ENCODE results near the gene AKAP4.
A peak's percentile ranks its signal among the peaks of the same experiment; 100 is the strongest.

Gene AKAP4, protein sequence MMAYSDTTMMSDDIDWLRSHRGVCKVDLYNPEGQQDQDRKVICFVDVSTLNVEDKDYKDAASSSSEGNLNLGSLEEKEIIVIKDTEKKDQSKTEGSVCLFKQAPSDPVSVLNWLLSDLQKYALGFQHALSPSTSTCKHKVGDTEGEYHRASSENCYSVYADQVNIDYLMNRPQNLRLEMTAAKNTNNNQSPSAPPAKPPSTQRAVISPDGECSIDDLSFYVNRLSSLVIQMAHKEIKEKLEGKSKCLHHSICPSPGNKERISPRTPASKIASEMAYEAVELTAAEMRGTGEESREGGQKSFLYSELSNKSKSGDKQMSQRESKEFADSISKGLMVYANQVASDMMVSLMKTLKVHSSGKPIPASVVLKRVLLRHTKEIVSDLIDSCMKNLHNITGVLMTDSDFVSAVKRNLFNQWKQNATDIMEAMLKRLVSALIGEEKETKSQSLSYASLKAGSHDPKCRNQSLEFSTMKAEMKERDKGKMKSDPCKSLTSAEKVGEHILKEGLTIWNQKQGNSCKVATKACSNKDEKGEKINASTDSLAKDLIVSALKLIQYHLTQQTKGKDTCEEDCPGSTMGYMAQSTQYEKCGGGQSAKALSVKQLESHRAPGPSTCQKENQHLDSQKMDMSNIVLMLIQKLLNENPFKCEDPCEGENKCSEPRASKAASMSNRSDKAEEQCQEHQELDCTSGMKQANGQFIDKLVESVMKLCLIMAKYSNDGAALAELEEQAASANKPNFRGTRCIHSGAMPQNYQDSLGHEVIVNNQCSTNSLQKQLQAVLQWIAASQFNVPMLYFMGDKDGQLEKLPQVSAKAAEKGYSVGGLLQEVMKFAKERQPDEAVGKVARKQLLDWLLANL

DNA sequence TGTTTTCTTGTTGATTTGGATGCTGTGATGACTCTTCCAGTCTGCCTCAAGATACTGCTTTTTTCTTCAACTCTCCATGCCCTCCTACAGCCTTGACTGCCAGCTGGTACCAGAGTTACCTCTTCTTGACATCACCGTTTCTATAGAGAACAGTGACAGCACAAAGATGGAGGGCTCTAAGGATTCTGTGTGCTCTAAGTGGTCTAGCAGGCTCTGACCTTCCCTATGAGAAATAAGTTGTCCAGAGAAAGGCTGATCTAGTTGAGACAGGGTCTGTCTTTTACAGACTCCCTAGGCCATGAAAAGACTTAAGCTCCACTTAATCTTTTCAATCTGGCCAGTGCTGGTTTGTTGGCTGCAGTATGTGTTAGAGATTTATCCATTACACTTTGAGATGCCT is at the start of gene AKAP4:
Gene AKAP4 (minus strand): TSS at position 101 of the 400 bp plus-strand sequence. CDS start 118 bp downstream, outside the sequence.
- DNase-seq (ENCODE audit: low read depth in 2 of 2, low spot score in 1 of 2), result no peak

DNA sequence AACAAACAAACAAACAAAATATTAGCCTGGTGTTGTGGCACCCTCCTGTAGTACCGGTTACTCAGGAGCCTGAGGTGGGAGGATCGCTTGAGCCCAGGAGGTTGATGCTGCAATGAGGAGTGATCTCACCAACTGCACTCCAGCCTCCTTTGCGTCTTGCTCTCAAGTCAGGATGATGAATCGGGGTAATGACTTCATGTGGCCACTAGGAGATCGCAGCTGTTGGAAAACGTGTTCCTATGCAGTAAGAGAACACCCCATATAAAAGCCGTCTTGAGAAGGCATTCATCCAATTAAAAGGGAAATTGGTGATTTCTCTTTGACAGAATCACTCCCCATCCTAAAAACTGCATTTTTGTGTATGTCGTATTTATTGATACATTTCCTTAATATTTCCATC is 10.7 kb upstream of the AKAP4 start:
- no peak for DNase-seq (ENCODE audit: low read depth in 2 of 2, low spot score in 1 of 2)

DNA sequence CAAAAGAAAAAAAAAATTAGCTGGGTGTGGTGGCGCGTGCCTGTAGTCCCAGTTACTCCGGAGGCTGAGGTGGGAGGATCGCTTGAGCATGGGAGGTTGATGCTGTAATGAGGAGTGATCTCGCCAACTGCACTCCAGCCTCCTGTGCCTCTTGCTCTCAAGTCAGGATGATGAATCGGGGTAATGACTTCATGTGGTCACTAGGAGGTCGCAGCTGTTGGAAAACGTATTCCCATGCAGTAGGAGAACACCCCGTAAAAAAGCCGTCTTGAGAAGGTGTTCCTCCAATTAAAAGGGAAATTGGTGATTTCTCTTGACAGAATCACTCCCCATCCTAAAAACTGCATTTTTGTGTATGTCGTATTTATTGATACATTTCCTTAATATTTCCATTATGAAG is 5.9 kb upstream of the AKAP4 start:
- DNase-seq (ENCODE audit: low read depth in 2 of 2, low spot score in 1 of 2), result no peak

DNA sequence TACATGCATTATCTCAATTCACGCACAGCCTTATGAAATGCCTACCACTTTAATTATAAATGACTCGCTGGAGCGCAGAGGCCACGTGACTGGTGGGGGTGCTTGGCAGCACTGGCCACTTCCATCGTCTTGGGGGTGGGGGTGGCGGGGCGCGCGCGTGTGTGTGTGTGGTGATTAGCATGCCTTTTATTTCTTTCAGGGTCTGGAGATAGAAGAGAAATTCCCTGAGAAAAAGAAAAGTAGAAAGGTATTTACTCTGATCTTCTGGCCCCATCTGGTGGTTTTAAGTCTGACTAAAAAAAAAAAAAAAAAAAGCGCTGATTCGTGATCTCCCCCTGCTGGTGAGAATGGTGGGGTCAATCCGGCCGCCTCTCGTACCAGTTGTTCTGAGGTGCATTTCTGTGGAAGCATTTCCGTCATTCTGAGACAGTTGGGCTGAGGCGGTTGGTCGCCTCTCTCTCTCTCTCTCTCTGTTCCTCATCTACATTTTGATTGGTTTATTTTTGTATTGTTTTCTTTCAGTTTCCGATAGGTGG is 3.6 kb upstream of the AKAP4 start, which contains the start of gene CCNB3:
Gene CCNB3 (plus strand): TSS at position 402 of the 536 bp plus-strand sequence. CDS start 80,399 bp downstream, outside the sequence.
- peak; percentile 26 to 49 for DNase-seq (ENCODE audit: low read depth in 2 of 2, low spot score in 1 of 2)

DNA sequence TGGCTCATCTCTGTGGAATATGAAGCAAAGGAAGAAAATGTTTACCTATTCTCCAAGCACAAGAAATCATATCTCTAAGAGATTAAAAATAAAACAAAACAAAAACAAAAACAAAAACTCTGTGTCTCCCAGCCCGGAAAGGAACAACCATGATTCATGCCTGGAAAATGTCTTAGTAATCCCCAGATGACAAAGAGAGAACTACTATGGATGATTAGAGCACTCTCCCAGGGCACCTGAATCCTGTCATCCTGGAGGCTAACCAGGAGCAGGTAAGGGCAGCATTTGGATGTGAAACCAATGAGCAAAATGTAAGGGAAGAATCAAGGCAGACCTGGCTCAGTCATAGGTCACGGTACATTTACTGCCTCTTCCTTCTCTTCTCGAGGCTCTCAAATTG is 1.7 kb upstream of the AKAP4 start:
- DNase-seq (ENCODE audit: low read depth in 2 of 2, low spot score in 1 of 2), result no peak

DNA sequence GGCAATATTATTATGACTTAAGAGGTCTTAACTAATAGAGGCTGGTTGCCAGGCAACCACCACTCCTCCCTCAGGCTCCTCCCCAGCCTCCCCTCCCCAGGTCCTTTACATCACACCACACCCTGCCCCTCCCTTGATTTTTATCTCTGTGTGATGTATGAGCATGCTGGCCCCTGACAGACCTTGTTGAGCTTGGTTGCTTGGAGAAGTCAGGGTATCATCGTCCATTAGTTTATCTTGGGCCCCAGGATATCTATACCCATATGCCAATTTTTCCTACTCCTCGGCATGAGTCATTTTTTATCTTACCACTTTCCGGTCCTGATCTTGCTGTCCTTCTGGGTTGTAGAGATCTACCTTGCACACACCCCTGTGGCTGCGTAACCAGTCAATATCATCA is 2.5 kb downstream of the AKAP4 start:
- no peak for DNase-seq (ENCODE audit: low read depth in 2 of 2, low spot score in 1 of 2)

DNA sequence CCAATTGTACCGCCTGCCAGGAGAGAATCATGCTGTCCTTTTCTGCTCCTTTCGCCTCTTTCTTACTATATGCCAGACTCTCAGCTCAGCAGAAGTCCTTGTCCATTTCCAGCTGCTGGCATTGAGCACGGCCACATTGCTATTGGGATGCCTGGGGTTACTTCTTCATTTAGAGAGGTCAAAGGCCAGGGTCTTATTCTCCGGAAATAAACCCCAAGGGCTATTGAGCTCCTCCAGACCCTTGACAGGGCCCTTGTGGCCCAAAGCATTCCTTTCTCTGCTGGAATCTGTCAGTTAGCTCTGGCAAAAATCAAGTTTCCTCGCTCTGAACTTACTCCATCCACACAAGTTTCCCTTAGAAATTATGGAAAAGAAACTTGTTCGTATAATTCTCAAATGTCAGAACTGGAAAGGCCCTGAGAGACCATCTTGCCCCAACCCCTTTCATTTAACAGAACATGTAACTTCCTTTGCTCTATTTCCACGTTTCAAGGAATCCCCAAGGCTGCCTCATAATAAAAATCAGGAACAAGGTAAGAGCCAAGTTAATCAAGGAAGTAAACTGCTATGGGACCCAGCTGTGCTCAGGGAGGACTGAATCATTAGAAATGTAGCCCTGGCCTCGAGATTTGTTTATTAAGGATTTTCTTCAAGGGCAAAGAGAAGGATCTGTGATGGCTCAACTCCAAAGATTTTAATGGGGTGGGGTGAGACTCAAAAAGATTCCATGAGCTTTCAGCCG is 11.8 kb downstream of the AKAP4 start:
- no peak for DNase-seq (ENCODE audit: low read depth in 2 of 2, low spot score in 1 of 2)

DNA sequence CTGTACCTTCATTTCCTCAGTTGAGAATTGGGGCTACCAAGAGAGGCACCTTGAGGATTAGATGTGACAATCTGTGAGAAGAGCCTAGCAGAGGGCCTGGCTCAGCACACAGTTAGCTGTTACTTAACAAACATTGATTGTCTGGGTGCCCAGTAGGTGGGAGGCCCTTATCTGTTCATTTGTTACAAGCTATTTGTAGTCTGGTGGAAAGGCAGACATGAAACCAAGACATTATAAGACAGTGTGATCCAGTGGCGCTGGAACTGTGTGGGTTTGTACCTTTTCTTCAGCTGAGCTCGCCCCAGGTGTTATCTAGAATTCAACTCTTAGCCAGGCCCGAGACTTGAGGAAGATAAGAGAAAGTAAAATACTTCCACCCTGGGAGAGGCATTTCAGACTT is 16.9 kb downstream of the AKAP4 start:
- DNase-seq (ENCODE audit: low read depth in 2 of 2, low spot score in 1 of 2), result no peak

DNA sequence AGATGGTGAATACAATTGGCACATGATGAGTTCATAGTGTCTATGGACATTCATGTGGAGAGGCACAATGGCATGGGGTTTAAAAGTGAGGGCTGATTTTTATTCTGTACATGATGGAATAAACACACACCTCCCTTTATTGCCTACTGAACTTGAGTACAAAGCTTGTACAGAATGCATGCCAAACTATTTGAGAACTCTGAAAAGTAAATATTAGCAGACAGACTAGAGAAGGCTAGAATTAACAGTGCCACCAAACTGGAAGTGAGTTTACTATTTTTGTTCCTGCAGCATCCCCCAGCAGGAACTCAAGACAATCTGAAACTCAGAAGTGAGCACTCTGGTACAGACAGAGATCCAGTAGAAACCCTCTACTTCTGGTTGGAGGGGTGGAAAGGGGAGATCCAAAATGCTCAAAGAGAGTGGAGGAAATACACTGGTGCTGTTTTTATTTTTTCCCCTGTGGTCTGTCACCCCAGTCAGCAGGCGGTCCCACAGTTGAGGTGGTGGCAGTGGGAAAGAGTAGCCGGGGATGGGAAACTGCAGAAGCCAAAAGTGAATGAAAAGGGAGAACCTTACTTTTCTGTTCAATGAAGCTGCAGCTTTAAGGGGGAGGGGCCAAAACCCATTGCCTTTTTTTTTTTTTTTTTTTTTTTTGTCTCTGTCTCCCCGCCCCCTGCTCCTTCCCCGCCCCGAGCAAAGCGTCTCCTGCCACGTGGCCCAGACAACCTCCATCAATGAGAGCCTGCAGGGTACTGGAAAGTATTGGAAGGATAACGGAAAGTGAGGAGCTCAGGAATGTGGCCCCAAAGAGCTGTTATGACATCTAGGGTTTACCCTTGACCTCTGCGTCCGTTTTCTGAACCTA is 20.5 kb downstream of the AKAP4 start:
- DNase-seq (ENCODE audit: low read depth in 2 of 2, low spot score in 1 of 2), result no peak

DNA sequence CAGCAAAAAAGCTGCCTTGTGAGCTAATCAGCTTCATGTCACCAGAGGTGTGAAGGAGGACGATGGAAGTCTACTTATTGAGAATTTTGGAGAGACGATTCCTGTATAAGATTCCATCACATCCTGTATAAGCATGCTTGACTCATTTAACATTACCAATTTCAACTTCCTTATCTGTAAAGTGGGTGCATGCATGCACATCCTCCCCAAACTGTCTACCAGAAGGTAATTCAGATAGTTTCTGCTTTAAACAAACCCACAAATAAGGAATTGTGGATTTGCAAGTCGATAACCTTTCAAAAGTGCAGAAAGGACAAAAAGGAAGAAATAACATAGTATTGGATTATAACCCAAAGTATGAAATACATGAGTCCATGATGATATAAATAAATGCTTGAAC is 31.1 kb downstream of the AKAP4 start:
- DNase-seq (ENCODE audit: low read depth in 2 of 2, low spot score in 1 of 2), result no peak

DNA sequence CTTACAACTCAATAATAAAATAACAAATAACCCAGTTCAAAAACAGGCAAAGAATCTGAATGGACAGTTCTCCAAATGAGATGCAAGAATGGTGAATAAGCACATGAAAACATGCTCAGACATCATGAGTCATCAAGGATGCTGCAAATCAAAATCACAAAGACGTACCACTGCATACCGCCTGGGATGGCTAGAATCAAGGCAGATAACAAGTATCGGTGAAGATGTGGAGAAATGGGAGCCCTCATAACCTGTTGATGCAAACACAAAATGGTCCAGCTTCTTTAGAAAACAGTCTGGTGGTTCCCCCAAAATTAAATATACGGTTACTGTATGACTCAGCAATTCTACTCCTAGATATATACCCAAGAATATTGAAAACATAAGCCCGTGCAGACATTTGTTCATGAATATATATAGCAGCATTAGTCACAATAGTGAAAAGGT is 32.5 kb downstream of the AKAP4 start:
- no peak for DNase-seq (ENCODE audit: low read depth in 2 of 2, low spot score in 1 of 2)

DNA sequence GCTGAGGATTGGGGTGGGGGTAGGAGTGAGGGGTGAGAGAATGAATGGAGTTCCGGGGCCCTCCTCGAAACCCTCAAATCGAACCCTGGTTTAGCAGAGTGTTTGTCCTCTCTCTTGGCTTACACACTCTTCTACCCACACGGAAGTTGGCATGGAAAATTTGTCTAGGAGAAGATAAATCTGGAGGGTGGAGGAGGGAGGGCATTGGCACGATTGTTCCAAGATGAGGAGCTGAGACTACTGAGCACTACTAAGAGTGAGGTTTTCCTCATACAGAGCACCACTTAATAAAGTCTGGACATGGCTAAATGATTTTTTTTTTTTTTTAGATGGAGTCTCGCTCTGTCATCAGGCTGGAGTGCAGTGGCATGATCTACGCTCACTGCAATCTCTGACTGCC is 33.4 kb downstream of the AKAP4 start:
- no peak for DNase-seq (ENCODE audit: low read depth in 2 of 2, low spot score in 1 of 2)

DNA sequence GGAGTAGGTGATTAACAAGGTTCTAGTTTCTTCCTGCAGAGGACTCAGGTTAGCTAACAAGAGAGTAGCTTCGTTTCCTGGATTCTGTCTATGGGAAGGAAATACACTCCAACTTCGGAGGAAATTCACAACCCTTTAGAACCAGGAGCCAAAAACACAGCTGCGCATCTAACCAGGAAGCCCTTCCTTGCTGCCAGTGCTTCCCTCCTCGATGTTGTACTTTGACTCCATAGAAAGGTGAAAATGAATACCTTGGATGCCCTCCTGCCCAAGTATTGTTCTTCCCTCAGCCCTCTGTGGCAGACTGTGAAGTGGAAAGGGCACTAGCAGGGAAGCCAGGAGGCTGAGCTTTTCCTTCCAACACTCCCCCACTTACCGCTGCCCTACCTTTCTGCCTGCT is 35.1 kb downstream of the AKAP4 start:
- no peak for DNase-seq (ENCODE audit: low read depth in 2 of 2, low spot score in 1 of 2)

DNA sequence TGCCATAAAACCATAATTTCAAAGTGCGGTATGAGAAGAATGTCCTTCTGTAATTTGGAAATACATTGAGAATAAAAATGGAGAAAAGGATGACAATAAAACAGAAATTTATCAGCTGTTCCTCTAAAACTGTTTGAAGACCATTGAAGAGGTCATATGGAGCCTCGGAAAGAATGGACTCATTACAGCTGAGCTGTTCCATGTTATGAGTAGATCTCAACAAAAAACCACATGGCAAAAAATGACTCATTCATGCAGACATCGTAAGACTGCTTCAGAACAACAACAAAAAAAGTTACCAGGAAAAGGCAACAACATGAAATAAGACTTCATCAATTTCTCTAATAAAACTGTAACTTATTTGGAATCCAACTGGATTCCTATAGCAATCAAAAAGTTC is 39.7 kb downstream of the AKAP4 start:
- DNase-seq (ENCODE audit: low read depth in 2 of 2, low spot score in 1 of 2), result no peak

DNA sequence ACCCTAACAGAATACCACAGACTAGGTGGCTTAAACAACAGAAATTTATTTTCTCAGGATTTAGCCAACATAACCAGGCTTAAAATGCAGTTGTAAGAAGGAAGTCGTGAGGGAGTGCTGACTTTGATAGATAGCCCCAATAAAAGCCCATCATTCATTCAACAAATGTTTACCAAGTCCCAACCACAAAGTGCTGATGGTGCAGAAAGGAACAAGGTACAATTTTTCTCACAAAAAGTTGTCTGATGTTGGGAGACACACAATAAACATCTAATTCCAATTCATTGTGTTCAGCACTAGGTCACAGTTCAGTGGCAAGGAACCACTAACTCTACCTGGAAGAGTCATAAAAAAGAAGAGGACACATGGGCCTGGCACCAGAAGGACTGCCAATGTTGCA is 42.2 kb downstream of the AKAP4 start:
- no peak for DNase-seq (ENCODE audit: low read depth in 2 of 2, low spot score in 1 of 2)

DNA sequence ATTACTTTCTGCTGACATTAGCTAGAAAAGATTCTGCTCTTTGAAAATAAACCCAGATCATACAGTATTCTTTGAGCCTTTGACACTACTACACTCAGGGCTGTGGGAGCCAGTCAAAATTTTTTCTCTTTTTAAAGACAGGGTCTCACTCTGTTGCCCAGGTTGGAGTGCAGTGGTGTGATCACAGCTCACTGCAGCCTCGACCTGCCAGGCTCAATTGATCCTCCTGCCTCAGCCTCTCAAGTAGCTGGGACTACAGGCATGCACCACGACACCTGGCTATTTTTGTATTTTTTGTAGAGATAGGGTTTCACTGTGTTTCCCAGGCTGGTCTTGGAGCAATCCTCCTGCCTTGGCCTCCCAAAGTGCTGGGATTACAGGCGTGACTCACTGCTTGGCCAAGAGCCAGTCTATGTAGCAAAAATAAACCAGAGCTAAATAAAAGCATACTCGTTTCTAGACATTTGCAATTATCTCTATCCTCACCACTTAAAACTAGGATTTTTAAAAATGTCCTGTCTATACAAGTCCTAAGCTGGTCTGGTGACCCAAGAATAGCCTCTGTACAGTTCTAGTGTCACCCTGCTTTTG is 43.2 kb downstream of the AKAP4 start:
- DNase-seq (ENCODE audit: low read depth in 2 of 2, low spot score in 1 of 2), result no peak

DNA sequence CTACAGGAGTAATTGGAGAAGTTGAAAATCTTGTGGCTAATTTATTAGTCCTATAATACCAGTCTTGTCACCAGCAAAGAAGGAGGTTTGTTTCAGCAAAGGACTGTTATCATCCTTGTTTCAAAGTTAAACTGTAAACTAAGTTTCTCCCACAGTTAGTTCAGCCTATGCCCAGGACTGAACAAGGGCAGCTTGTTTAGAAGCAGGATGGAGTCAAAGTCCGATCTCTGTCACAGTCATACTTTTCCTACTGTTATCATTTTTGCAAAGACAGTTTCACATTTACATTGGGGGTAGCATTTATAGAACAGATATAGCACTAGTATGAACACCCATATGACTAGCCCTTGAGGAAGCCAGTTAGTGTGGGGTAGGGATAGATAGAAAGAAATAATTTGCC is 46.4 kb downstream of the AKAP4 start:
- no peak for DNase-seq (ENCODE audit: low read depth in 2 of 2, low spot score in 1 of 2)

DNA sequence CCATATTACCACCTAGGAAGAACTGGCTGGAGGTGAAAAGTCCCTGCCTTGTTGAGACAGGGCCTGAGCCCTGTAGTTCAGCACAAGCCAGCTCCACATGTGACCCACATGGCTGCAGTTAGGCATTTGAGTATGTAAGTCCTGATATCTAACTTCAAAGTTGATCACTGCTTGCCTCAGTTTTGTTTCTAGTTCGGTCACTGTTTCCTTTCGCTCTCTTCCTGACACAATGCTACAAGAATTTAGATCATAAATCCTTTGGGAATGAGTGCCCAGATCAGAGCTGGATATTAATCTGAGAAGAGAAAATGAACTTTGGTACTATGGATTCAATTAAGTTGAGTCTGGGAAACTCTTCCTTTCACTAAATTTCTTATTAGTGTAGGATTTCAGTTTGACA is 48.4 kb downstream of the AKAP4 start:
- no peak for DNase-seq (ENCODE audit: low read depth in 2 of 2, low spot score in 1 of 2)

DNA sequence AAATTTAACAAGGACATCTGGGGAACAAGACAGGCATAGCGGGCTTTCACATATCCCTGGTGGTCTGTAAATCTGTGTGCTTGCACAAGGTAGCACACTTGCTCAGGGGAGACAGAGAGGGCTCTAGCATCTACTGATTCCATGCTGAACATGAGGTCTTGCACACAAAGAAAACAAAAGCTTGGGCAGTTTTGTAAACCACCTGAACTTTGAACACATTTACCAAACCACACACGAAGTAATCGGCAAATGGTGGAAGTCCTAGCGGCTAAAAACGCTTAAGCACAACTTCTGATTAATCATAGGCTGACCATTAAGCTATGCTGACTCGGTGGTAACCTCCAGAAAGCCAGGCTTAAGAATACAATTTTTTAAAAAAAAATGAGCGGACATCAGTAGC is 52.8 kb downstream of the AKAP4 start:
- no peak for DNase-seq (ENCODE audit: low read depth in 2 of 2, low spot score in 1 of 2)

All from stimulated activated CD8-positive, alpha-beta memory T cell treated with anti-CD3 and anti-CD28 coated beads, Interleukin-4, amount 100 ng/mL, for 4 hours (primary cell).